HEK293 (cell line): Measurements from ENCODE around the gene MACF1.

Experiments
- CTCF ChIA-PET: fragments of 350-600 bp; formaldehyde crosslinking; extraction: SDS; loops from one replicate; lab custom pipeline; 2021; ENCODE audit warnings: antibody characterized with exemption; lab: Yijun Ruan, JAX
- POLR2A ChIA-PET: fragments of 300-600 bp; formaldehyde crosslinking; extraction: SDS; loops from one replicate; lab custom pipeline; 2020; ENCODE audit warnings: antibody characterized with exemption, inconsistent platforms; lab: Yijun Ruan, JAX
- H3K27ac ChIP-seq: fragments of 200-500 bp; sonication (Bioruptor generic); 2 replicates; pipeline ENCODE4 v1.5.1; 2014; ENCODE audit warnings: low read depth, low read length, control low read depth, inconsistent platforms; ENCODE audit errors: extremely low read depth
- H3K36me3 ChIP-seq, 2 experiments: fragments of 200-500 bp in 1 of 2; sonication (Bioruptor generic) in 1 of 2; 1 replicate in 1 of 2; 2 replicates in 1 of 2; pipeline ENCODE4 v1.5.1; 2014 to 2017; ENCODE audit warnings: inconsistent platforms in 2 of 2, low read length in 2 of 2; ENCODE audit not compliant: control insufficient read depth in 2 of 2, insufficient read depth in 1 of 2
- H3K4me1 ChIP-seq: fragments of 200-500 bp; sonication (Bioruptor generic); 2 replicates; pipeline ENCODE4 v1.5.1; 2014; ENCODE audit warnings: mild to moderate bottlenecking, low read length, inconsistent platforms; ENCODE audit not compliant: control insufficient read depth, insufficient read depth
- H3K4me3 ChIP-seq: 2 replicates; pipeline ENCODE4 v1.5.1; 2011; ENCODE audit warnings: low read depth, mild to moderate bottlenecking, control low read depth, low read length, moderate library complexity
- H3K9me3 ChIP-seq: fragments of 200-500 bp; sonication (Bioruptor generic); 2 replicates; pipeline ENCODE4 v1.5.1; 2014; ENCODE audit warnings: low read depth, low read length, inconsistent platforms; ENCODE audit not compliant: control insufficient read depth, insufficient read depth
- FEZF1 ChIP-seq: fragments of 450-650 bp; formaldehyde crosslinking; IDR thresholded peaks from 2 replicates; pipeline ENCODE4 v1.5.1; 2016; ENCODE audit warnings: missing biosample characterization, missing genetic modification characterization
- GLIS2 ChIP-seq: fragments of 450-650 bp; formaldehyde crosslinking; IDR thresholded peaks from 2 replicates; pipeline ENCODE4 v1.5.1; 2016; ENCODE audit warnings: missing biosample characterization, missing genetic modification characterization
- HOXA7 ChIP-seq: sonication (generic); formaldehyde crosslinking; IDR thresholded peaks from 2 replicates; pipeline ENCODE4 v1.8.1; 2022; ENCODE audit warnings: missing genetic modification reagents, borderline replicate concordance
- MYNN ChIP-seq: fragments of 450-650 bp; formaldehyde crosslinking; IDR thresholded peaks from 2 replicates; pipeline ENCODE4 v1.5.1; 2016; ENCODE audit warnings: missing biosample characterization, missing genetic modification characterization, borderline replicate concordance
- YY2 ChIP-seq: fragments of 450-650 bp; formaldehyde crosslinking; IDR thresholded peaks from 2 replicates; pipeline ENCODE4 v1.5.1; 2016; ENCODE audit warnings: missing biosample characterization, missing genetic modification characterization
- ZBTB7A ChIP-seq: fragments of 450-650 bp; formaldehyde crosslinking; IDR thresholded peaks from 2 replicates; pipeline ENCODE4 v1.5.1; 2016; ENCODE audit warnings: low read depth, missing biosample characterization, missing genetic modification characterization
- ZFP37 ChIP-seq: fragments of 450-650 bp; formaldehyde crosslinking; IDR thresholded peaks from 2 replicates; pipeline ENCODE4 v1.5.1; 2016; ENCODE audit warnings: missing biosample characterization, missing genetic modification characterization
- ZNF138 ChIP-seq: fragments of 450-650 bp; formaldehyde crosslinking; IDR thresholded peaks from 2 replicates; pipeline ENCODE4 v1.5.1; 2016; ENCODE audit warnings: missing biosample characterization, missing genetic modification characterization, borderline replicate concordance
- ZNF175 ChIP-seq: fragments of 450-650 bp; formaldehyde crosslinking; IDR thresholded peaks from 2 replicates; pipeline ENCODE4 v1.5.1; 2016; ENCODE audit warnings: missing biosample characterization, missing genetic modification characterization
- ZNF23 ChIP-seq: fragments of 450-650 bp; formaldehyde crosslinking; IDR thresholded peaks from 2 replicates; pipeline ENCODE4 v1.5.1; 2016; ENCODE audit warnings: missing biosample characterization, missing genetic modification characterization, borderline replicate concordance
- ZNF248 ChIP-seq: fragments of 450-650 bp; formaldehyde crosslinking; IDR thresholded peaks from 2 replicates; pipeline ENCODE4 v1.5.1; 2017; ENCODE audit warnings: missing biosample characterization, missing genetic modification characterization
- ZNF391 ChIP-seq: fragments of 450-650 bp; formaldehyde crosslinking; IDR thresholded peaks from 2 replicates; pipeline ENCODE4 v1.5.1; 2016; ENCODE audit warnings: low read depth, missing biosample characterization, missing genetic modification characterization, borderline replicate concordance
- ZNF501 ChIP-seq: fragments of 450-650 bp; formaldehyde crosslinking; IDR thresholded peaks from 2 replicates; pipeline ENCODE4 v1.5.1; 2016; ENCODE audit warnings: missing biosample characterization, missing genetic modification characterization
- ZNF561 ChIP-seq: fragments of 450-650 bp; IDR thresholded peaks from 2 replicates; pipeline ENCODE4 v1.5.1; 2018; ENCODE audit warnings: missing biosample characterization, missing genetic modification characterization, borderline replicate concordance
- ZNF623 ChIP-seq: fragments of 450-650 bp; formaldehyde crosslinking; IDR thresholded peaks from 2 replicates; pipeline ENCODE4 v1.5.1; 2016; ENCODE audit warnings: missing biosample characterization, missing genetic modification characterization
- ZNF626 ChIP-seq: fragments of 450-650 bp; sonication (Bioruptor Pico); formaldehyde crosslinking; IDR thresholded peaks from 2 replicates; pipeline ENCODE4 v1.5.1; 2018; ENCODE audit warnings: missing biosample characterization, missing genetic modification characterization, inconsistent platforms
- ZNF658 ChIP-seq: fragments of 450-650 bp; formaldehyde crosslinking; IDR thresholded peaks from 2 replicates; pipeline ENCODE4; 2016; ENCODE audit warnings: missing biosample characterization, missing genetic modification characterization
- ZNF670 ChIP-seq: fragments of 450-650 bp; formaldehyde crosslinking; IDR thresholded peaks from 2 replicates; pipeline ENCODE4 v1.5.1; 2016; ENCODE audit warnings: missing biosample characterization, missing genetic modification characterization, low read depth
- ZNF830 ChIP-seq: fragments of 450-650 bp; IDR thresholded peaks from 2 replicates; pipeline ENCODE4 v1.5.0; 2018; ENCODE audit warnings: missing biosample characterization, missing genetic modification characterization, low read depth, mild to moderate bottlenecking, moderate library complexity
- ZSCAN23 ChIP-seq: fragments of 450-650 bp; formaldehyde crosslinking; IDR thresholded peaks from 2 replicates; pipeline ENCODE4 v1.5.1; 2016; ENCODE audit warnings: missing biosample characterization, missing genetic modification characterization
- ZSCAN4 ChIP-seq: fragments of 450-650 bp; formaldehyde crosslinking; IDR thresholded peaks from 2 replicates; pipeline ENCODE4 v1.5.1; 2017; ENCODE audit warnings: missing biosample characterization, missing genetic modification characterization
- TF ChIP-seq, protein P1 (sequence below): fragments of 450-650 bp; formaldehyde crosslinking; IDR thresholded peaks from 2 replicates; pipeline ENCODE4 v1.5.1; 2016; ENCODE audit warnings: missing biosample characterization, missing genetic modification characterization
- TF ChIP-seq, protein P2 (sequence below): fragments of 450-650 bp; formaldehyde crosslinking; IDR thresholded peaks from 2 replicates; pipeline ENCODE4 v1.5.1; 2016; ENCODE audit warnings: missing biosample characterization, missing genetic modification characterization
- TF ChIP-seq, protein P3 (sequence below): fragments of 450-650 bp; formaldehyde crosslinking; conservative IDR thresholded peaks from 2 replicates; pipeline ENCODE4 v1.5.1; 2016; ENCODE audit warnings: low read depth, missing biosample characterization, missing genetic modification characterization

MACF1 gene

DNA sequence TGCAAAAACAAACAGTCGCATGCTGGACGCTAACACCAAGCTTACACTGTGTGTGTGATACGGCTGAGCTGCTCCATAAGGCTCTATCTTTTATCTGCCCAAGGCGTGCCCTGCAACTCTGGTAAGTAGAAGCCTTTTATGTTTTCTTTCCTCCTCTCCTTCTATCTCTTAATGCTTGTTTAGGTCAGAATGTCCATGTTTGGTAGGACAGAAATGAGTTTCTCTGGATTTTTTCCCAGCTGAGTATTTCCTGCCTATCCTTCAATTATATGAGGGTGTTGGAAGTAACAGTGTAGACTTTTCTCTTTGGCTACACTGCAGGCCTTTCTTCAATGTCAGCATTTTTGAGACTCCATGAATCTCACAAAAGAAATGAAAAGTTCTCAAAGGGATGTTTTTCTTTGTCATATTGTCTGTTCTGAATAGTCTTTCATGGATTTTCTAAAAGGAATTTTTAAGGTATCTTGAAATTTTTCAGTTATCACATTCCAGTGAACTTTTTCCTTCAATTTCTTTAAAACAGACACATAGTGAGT, 124.2 kb downstream of the MACF1 start:
- TF ChIP-seq, protein P1, sequence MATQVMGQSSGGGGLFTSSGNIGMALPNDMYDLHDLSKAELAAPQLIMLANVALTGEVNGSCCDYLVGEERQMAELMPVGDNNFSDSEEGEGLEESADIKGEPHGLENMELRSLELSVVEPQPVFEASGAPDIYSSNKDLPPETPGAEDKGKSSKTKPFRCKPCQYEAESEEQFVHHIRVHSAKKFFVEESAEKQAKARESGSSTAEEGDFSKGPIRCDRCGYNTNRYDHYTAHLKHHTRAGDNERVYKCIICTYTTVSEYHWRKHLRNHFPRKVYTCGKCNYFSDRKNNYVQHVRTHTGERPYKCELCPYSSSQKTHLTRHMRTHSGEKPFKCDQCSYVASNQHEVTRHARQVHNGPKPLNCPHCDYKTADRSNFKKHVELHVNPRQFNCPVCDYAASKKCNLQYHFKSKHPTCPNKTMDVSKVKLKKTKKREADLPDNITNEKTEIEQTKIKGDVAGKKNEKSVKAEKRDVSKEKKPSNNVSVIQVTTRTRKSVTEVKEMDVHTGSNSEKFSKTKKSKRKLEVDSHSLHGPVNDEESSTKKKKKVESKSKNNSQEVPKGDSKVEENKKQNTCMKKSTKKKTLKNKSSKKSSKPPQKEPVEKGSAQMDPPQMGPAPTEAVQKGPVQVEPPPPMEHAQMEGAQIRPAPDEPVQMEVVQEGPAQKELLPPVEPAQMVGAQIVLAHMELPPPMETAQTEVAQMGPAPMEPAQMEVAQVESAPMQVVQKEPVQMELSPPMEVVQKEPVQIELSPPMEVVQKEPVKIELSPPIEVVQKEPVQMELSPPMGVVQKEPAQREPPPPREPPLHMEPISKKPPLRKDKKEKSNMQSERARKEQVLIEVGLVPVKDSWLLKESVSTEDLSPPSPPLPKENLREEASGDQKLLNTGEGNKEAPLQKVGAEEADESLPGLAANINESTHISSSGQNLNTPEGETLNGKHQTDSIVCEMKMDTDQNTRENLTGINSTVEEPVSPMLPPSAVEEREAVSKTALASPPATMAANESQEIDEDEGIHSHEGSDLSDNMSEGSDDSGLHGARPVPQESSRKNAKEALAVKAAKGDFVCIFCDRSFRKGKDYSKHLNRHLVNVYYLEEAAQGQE (tag by site-specific recombination): no peak
- no peak for TF ChIP-seq ZNF561 (tag by site-specific recombination)
- TF ChIP-seq, protein P2, sequence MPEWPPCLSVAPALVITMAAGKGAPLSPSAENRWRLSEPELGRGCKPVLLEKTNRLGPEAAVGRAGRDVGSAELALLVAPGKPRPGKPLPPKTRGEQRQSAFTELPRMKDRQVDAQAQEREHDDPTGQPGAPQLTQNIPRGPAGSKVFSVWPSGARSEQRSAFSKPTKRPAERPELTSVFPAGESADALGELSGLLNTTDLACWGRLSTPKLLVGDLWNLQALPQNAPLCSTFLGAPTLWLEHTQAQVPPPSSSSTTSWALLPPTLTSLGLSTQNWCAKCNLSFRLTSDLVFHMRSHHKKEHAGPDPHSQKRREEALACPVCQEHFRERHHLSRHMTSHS: no peak
- no peak for TF ChIP-seq ZNF138
- no peak for TF ChIP-seq ZSCAN23 (tag by site-specific recombination)
- no peak for TF ChIP-seq ZNF830
- no peak for TF ChIP-seq ZFP37 (tag by site-specific recombination)
- no peak for TF ChIP-seq ZNF23 (tag by site-specific recombination)
- no peak for TF ChIP-seq ZNF626 (tag by site-specific recombination)
- no peak for TF ChIP-seq GLIS2
- TF ChIP-seq ZBTB7A (tag by site-specific recombination): no peak
- no peak for TF ChIP-seq FEZF1 (tag by site-specific recombination)
- CTCF ChIA-PET: interaction anchor here (0.7 to 1.4 kb wide), 3 partner anchors 83 to 210 kb away, joined by 3 to 6 read pairs (median 4); no protein-coding TSS in a partner anchor

GRCh38 chr1:39331647-39332046, 127.2 kb downstream of the MACF1 start:
- ChIA-PET POLR2A (no interaction called here), CTCF (interaction anchor here (0.7 to 1.5 kb wide), 2 partner anchors 29 to 31 kb away, joined by 3 read pairs; no protein-coding TSS in a partner anchor)
- H3K9me3 ChIP-seq: no peaks in the 10 kb centered on the region
- no peak overlapping the region for H3K27ac ChIP-seq
- peaks cover 0 to 60% of the 10 kb centered on the region in 2 experiments; a peak in 2 of 3 replicates for H3K36me3 ChIP-seq
- H3K4me3 ChIP-seq: no peak overlapping the region
- no peaks in the 10 kb centered on the region for H3K4me1 ChIP-seq
- TF ChIP-seq, protein P3, sequence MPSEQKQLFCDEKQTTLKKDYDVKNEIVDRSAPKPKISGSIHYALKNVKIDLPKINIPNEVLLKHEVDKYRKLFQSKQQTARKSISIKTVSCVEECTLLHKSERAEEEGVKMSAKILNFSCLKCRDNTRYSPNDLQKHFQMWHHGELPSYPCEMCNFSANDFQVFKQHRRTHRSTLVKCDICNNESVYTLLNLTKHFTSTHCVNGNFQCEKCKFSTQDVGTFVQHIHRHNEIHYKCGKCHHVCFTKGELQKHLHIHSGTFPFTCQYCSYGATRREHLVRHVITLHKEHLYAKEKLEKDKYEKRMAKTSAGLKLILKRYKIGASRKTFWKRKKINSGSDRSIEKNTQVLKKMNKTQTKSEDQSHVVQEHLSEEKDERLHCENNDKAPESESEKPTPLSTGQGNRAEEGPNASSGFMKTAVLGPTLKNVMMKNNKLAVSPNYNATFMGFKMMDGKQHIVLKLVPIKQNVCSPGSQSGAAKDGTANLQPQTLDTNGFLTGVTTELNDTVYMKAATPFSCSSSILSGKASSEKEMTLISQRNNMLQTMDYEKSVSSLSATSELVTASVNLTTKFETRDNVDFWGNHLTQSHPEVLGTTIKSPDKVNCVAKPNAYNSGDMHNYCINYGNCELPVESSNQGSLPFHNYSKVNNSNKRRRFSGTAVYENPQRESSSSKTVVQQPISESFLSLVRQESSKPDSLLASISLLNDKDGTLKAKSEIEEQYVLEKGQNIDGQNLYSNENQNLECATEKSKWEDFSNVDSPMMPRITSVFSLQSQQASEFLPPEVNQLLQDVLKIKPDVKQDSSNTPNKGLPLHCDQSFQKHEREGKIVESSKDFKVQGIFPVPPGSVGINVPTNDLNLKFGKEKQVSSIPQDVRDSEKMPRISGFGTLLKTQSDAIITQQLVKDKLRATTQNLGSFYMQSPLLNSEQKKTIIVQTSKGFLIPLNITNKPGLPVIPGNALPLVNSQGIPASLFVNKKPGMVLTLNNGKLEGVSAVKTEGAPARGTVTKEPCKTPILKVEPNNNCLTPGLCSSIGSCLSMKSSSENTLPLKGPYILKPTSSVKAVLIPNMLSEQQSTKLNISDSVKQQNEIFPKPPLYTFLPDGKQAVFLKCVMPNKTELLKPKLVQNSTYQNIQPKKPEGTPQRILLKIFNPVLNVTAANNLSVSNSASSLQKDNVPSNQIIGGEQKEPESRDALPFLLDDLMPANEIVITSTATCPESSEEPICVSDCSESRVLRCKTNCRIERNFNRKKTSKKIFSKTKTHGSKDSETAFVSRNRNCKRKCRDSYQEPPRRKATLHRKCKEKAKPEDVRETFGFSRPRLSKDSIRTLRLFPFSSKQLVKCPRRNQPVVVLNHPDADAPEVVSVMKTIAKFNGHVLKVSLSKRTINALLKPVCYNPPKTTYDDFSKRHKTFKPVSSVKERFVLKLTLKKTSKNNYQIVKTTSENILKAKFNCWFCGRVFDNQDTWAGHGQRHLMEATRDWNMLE (tag by site-specific recombination): no peak
- TF ChIP-seq YY2 (tag by site-specific recombination) (no peak), ZNF670 (tag by site-specific recombination) (no peak), ZNF626 (tag by site-specific recombination) (no peak), HOXA7 (no peak), ZNF175 (tag by site-specific recombination) (no peak), MYNN (tag by site-specific recombination) (no peak), ZNF248 (tag by site-specific recombination) (no peak), ZNF501 (tag by site-specific recombination) (no peak), ZNF391 (tag by site-specific recombination) (no peak), ZNF623 (tag by site-specific recombination) (no peak), ZSCAN4 (tag by site-specific recombination) (no peak), ZNF658 (tag by site-specific recombination) (no peak)

More for the DNA sequence above, 124.2 kb downstream of the MACF1 start:
- Histone ChIP-seq H3K9me3 (no peaks in the 10 kb centered on the region), H3K36me3 (peaks cover 8 to 82% of the 10 kb centered on the region in 2 experiments; a peak in 2 of 3 replicates), H3K27ac (no peak overlapping the region), H3K4me1 (no peaks in the 10 kb centered on the region), H3K4me3 (no peak overlapping the region)
- POLR2A ChIA-PET: no interaction called here
